Common myeloid progenitor, CD34-positive (primary cell): ENCODE measurements around the gene PARD6B. TPM values are rescaled to one million over a fixed set of nuclear protein-coding genes. Genes with fewer than 3 reads are reported as not detected.
A peak's percentile ranks its signal among the peaks of the same experiment; 100 is the strongest.

ENCODE experiments used
- CTCF ChIA-PET: fragments of 350-600 bp; sonication (Branson Sonifier 250); formaldehyde crosslinking; loops from one replicate; lab custom pipeline; 2021; ENCODE audit warnings: antibody characterized with exemption; lab: Charles Lee
- POLR2A ChIA-PET: fragments of 350-600 bp; sonication (Branson Sonifier 250); formaldehyde crosslinking; loops from one replicate; lab custom pipeline; 2021; ENCODE audit warnings: antibody characterized with exemption; lab: Charles Lee
- DNase-seq, 3 donors: peaks; one replicate each; pipeline versions ENCODE4 v3.0.0 to v3.0.0-alpha.2; 2013
- H3K27ac ChIP-seq, 2 experiments: 1 replicate in 1 of 2; 2 replicates in 1 of 2; pipeline ENCODE4 v1.7.0; 2013; ENCODE audit warnings: inconsistent platforms in 2 of 2, low read length in 2 of 2, mild to moderate bottlenecking in 2 of 2, low read depth in 1 of 2, moderate library complexity in 1 of 2; ENCODE audit not compliant: severe bottlenecking in 2 of 2, insufficient read depth in 1 of 2, poor library complexity in 1 of 2
- H3K27me3 ChIP-seq, 5 experiments: replicated peaks in 2 of 5; 1 replicate in 3 of 5; 2 replicates in 2 of 5; pipeline versions ENCODE4 v1.6.1 to v1.7.0; 2013; ENCODE audit warnings: low read length in 4 of 5, mild to moderate bottlenecking in 2 of 5, moderate library complexity in 2 of 5, inconsistent platforms in 1 of 5; ENCODE audit not compliant: insufficient read depth in 5 of 5, control insufficient read depth in 4 of 5
- H3K36me3 ChIP-seq, 4 experiments: 1 replicate in 2 of 4; 2 replicates in 2 of 4; pipeline versions ENCODE4 v1.6.1 to v1.7.0; 2013; ENCODE audit warnings: low read length in 3 of 4, control low read depth in 1 of 4, mild to moderate bottlenecking in 1 of 4; ENCODE audit not compliant: control insufficient read depth in 4 of 4, insufficient read depth in 4 of 4
- H3K4me1 ChIP-seq, 4 experiments: 1 replicate in 3 of 4; 2 replicates in 1 of 4; pipeline versions ENCODE4 v1.6.1 to v1.7.1; 2013; ENCODE audit warnings: low read length in 3 of 4, mild to moderate bottlenecking in 3 of 4, control low read depth in 1 of 4, inconsistent platforms in 1 of 4, moderate library complexity in 1 of 4; ENCODE audit not compliant: control insufficient read depth in 4 of 4, insufficient read depth in 4 of 4; ENCODE audit errors: control extremely low read depth in 1 of 4
- H3K4me3 ChIP-seq, 7 experiments: 1 replicate in 4 of 7; 2 replicates in 3 of 7; pipeline versions ENCODE4 v1.5.1 to v1.7.0; 2013; ENCODE audit warnings: mild to moderate bottlenecking in 7 of 7, low read length in 6 of 7, moderate library complexity in 6 of 7, inconsistent platforms in 2 of 7, low read depth in 2 of 7, control low read depth in 1 of 7; ENCODE audit not compliant: insufficient read depth in 4 of 7, control insufficient read depth in 1 of 7; ENCODE audit errors: extremely low read depth in 1 of 7
- H3K9me3 ChIP-seq, 5 experiments: 1 replicate in 4 of 5; 2 replicates in 1 of 5; pipeline versions ENCODE4 v1.6.1 to v1.7.1; 2013; ENCODE audit warnings: low read length in 4 of 5, mild to moderate bottlenecking in 2 of 5, inconsistent platforms in 1 of 5, low read depth in 1 of 5, moderate library complexity in 1 of 5; ENCODE audit not compliant: control insufficient read depth in 4 of 5, insufficient read depth in 2 of 5; ENCODE audit errors: control extremely low read depth in 1 of 5
- WGBS: methylation state at CpG from one replicate; pipeline ENCODE4 v1.1.5; 2013; ENCODE audit not compliant: insufficient coverage; 5-methylcytosine and 5-hydroxymethylcytosine counted together
- polyA plus RNA-seq: library from polyadenylated mRNA; unstranded; fragments of 120-200 nt; gene quantifications from one replicate; pipeline ENCODE4 v1.2.1, GENCODE V29; 2013

Gene PARD6B
- 1.0 TPM for polyA plus RNA-seq

DNA sequence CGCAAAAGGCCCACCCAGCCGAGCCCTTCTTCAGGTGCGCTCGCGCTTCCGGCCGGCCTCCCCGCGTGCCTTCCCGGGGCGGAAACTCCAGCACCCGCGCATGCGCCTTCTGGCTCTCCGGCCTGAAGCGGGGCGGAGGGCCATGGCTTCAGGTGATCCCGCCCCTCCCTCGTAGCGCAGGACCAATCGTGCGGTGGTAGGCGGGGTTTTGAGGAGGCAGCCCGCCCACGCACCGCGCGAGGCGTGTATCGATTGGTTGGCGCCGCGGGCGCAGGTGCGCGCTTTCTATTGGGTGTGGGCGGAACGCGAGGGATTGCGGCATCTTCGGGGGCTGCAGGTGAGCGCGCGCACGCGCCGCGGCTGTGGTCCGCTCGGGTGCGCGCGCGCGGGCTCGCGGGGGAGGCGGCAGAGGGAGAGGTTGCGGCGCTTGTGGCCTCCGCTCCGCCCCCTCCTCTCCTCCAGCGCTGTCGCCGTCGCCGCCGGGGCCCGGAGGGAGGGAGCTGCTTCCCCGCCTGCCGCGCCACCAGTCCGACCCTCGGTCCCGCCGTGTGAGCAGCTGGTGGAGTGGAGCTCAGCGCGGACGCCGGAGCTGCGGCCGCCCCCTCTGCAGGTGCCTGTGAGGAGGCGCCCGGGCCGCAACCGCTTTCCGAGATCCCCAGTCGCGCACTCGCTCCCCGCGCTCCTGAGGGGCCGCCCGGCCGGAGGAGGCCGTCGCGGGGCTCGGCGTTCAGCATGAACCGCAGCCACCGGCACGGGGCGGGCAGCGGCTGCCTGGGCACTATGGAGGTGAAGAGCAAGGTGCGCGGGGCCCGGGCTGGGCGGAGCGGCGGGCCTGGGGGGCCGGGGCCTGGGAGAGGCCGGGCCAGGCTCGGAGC lies at the start of gene PARD6B:
PARD6B (plus strand) TSS at position 526 of the 875 bp plus-strand sequence; CDS start at position 733, 207 bp downstream.
- CTCF ChIA-PET = interaction anchor here (0.6 to 3.2 kb wide), 4 partner anchors 16 to 102 kb away, joined by 3 to 8 read pairs (median 4); no protein-coding TSS in a partner anchor
- no peaks in the 10 kb centered on the region for H3K27me3 ChIP-seq
- H3K27ac ChIP-seq = peak within 1 kb of the TSS in 1 of 2 experiments; percentile 76
- WGBS = under 1% methylated on average over 86 of the region's 114 CpGs
- POLR2A ChIA-PET = interaction anchor here (0.6 to 0.7 kb wide), 2 partner anchors 18 to 1413 kb away, joined by 3 to 5 read pairs; no protein-coding TSS in a partner anchor
- DNase-seq = peak; percentile 97 to 98 (median 98)
- H3K4me1 ChIP-seq = peaks cover 6 to 20% (median 15%) of the 10 kb centered on the region in 4 experiments
- H3K4me3 ChIP-seq = peak within 1 kb of the TSS; percentile 70 to 89 (median 79)
- H3K9me3 ChIP-seq = no peaks in the 10 kb centered on the region
- H3K36me3 ChIP-seq = no peaks in the 10 kb centered on the region

GRCh38 chr20:50682065-50682464 lies 49.3 kb upstream of the PARD6B start:
- ChIA-PET CTCF (no interaction called here), POLR2A (no interaction called here)
- Histone ChIP-seq H3K27ac (no peak overlapping the region), H3K4me1 (peaks cover 0 to 5% (median 0%) of the 10 kb centered on the region in 4 experiments), H3K4me3 (no peak overlapping the region), H3K36me3 (peaks cover 0 to 3% (median 0%) of the 10 kb centered on the region in 4 experiments), H3K9me3 (no peaks in the 10 kb centered on the region), H3K27me3 (no peaks in the 10 kb centered on the region)
- DNase-seq = no peak
- WGBS = 85% methylated on average over 4 of the region's 4 CpGs

DNA sequence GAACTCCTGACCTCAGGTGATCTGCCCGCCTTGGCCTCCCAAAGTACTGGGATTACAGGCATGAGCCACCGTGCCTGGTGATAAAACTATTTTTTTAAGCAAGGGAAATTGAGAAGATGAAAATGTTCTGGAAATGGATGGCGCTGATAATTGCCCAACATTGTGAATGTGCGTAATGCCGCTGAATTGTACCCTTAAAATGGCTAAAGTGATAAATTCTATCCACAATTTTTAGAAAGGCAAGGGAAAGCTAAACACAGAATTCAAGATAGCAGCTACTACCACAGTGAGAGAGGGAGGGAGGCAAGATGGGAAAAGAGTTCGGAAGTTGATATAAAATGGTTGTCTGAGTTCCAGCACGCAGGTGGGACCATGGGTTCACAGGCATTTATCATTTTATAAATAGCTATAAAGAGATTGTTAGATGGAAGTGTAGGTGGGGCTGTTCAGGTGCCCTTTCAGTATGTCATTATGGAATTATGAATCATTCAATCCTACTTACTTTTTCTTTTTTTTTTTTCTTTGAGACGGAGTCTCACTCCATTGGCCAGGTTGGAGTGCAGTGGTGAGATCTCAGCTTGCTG lies 48.3 kb upstream of the PARD6B start:
- WGBS = 100% methylated on average over 1 of the region's 8 CpGs
- no peak overlapping the region for H3K27ac ChIP-seq
- ChIA-PET POLR2A (no interaction called here), CTCF (interaction anchor here (0.6 kb wide), 1 partner anchor 94 kb away, joined by 3 read pairs; no protein-coding TSS in a partner anchor)
- no peak for DNase-seq
- no peak overlapping the region for H3K4me3 ChIP-seq
- H3K9me3 ChIP-seq = no peaks in the 10 kb centered on the region
- H3K4me1 ChIP-seq = peaks cover 0 to 5% (median 0%) of the 10 kb centered on the region in 4 experiments
- peaks cover 0 to 3% (median 1%) of the 10 kb centered on the region in 4 experiments for H3K36me3 ChIP-seq
- H3K27me3 ChIP-seq = no peaks in the 10 kb centered on the region

DNA sequence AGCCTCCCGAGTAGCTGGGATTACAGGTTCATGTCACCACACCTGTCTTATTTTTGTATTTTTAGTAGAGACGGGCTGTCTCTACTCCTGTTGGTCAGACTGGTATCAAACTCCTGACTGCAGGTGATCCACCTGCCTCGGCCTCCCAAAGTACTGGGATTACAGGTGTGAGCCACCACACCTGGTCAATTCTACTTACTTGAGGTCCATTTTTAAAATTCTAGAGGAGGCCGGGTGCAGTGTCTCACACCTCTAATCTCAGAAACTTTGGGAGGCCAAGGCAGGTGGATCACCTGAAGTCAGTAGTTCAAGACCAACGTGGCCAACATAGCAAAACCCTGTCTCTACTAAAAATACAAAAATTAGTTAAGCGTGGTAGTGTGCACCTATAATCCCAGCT lies 47.8 kb upstream of the PARD6B start:
- Histone ChIP-seq H3K27me3 (no peaks in the 10 kb centered on the region), H3K27ac (no peak overlapping the region), H3K36me3 (peaks cover 0 to 3% (median 1%) of the 10 kb centered on the region in 4 experiments), H3K4me3 (no peak overlapping the region), H3K9me3 (no peaks in the 10 kb centered on the region), H3K4me1 (peaks cover 0 to 5% (median 0%) of the 10 kb centered on the region in 4 experiments)
- CTCF ChIA-PET = no interaction called here
- DNase-seq = no peak
- POLR2A ChIA-PET = no interaction called here
- WGBS = 100% methylated on average over 4 of the region's 6 CpGs

DNA sequence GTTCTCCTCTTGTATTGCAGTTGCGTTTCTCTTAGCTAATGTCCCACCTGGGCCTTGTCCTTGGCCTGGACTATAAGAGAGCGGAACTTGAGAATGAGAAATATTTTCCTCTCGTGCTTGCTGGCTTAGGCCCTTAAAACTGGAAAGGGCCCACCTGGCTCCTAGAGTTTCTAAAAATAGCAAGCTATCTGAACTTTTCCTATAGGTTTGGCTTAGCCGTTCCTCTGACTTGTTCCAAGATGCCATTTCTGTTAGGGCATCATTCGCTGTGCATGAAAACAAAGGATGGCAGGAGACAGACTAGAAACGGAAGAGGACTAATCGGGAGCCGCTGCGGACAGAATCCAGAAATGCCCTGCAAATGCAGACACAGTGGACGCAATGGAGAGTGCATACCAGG lies 44.6 kb upstream of the PARD6B start:
- no peak overlapping the region for H3K4me3 ChIP-seq
- H3K9me3 ChIP-seq = no peaks in the 10 kb centered on the region
- peaks cover 0 to 2% (median 0%) of the 10 kb centered on the region in 5 experiments for H3K27me3 ChIP-seq
- no peak for DNase-seq
- ChIA-PET POLR2A (no interaction called here), CTCF (interaction anchor here (1.2 kb wide), 1 partner anchor 44 kb away, joined by 3 read pairs; the partner anchor contains the start of gene PARD6B)
- H3K36me3 ChIP-seq = peaks cover 0 to 3% (median 1%) of the 10 kb centered on the region in 4 experiments
- WGBS = 98% methylated on average over 10 of the region's 10 CpGs
- no peak overlapping the region for H3K27ac ChIP-seq
- H3K4me1 ChIP-seq = peaks cover 3 to 29% (median 16%) of the 10 kb centered on the region in 4 experiments

- ChIA-PET POLR2A (no interaction called here), CTCF (interaction anchor here (0.7 to 2.1 kb wide), 5 partner anchors 10 to 62 kb away, joined by 3 to 5 read pairs (median 3); no protein-coding TSS in a partner anchor)
- peaks cover 3 to 41% (median 20%) of the 10 kb centered on the region in 4 experiments for H3K4me1 ChIP-seq
- H3K27ac ChIP-seq = no peak overlapping the region
- H3K9me3 ChIP-seq = no peaks in the 10 kb centered on the region
- peaks cover 0 to 2% (median 0%) of the 10 kb centered on the region in 5 experiments for H3K27me3 ChIP-seq
- WGBS = 83% methylated on average over 5 of the region's 8 CpGs
- no peak for DNase-seq
- peaks cover 0 to 3% (median 1%) of the 10 kb centered on the region in 4 experiments for H3K36me3 ChIP-seq
- no peak overlapping the region for H3K4me3 ChIP-seq
These were observed 43.0 kb upstream of the PARD6B start for GRCh38 chr20:50688256-50688975.
